GM12878 (cell line): ENCODE measurements around the gene TECPR1. TPM values are rescaled to one million over a fixed set of nuclear protein-coding genes. Genes with fewer than 3 reads are reported as not detected.

ENCODE experiments used
- ATAC-seq: fragments of 200-7000 bp; cut with Tn5 transposase; 3 replicates; pipeline ENCODE4 v1.9.1; 2020; ENCODE audit warnings: mild to moderate bottlenecking, moderate library complexity
- BruUV-seq: library from RNA; stranded (reverse); fragments of 400-500 nt; replicated peaks from 2 replicates; lab custom pipeline; 2021; lab: Mats Ljungman, UMichigan
- CTCF ChIA-PET: fragments of 300-600 bp; sonication (Branson Sonifier 250); formaldehyde crosslinking; extraction: SDS; loops from one replicate; lab custom pipeline; 2021; ENCODE audit warnings: inconsistent platforms; lab: Yijun Ruan, JAX
- POLR2A ChIA-PET: fragments of 350-600 bp; formaldehyde crosslinking; extraction: SDS; loops from one replicate; lab custom pipeline; 2021; ENCODE audit warnings: inconsistent platforms; lab: Charles Lee
- RAD21 ChIA-PET: fragments of 300-600 bp; sonication (Branson Sonifier 250); formaldehyde crosslinking; loops from one replicate; lab custom pipeline; 2023; ENCODE audit warnings: antibody characterized with exemption; ENCODE audit not compliant: unreplicated experiment; lab: Charles Lee
- SMC1A ChIA-PET: fragments of 300-600 bp; sonication (Branson Sonifier 250); formaldehyde crosslinking; loops from one replicate; lab custom pipeline; 2023; ENCODE audit not compliant: unreplicated experiment, uncharacterized antibody; lab: Charles Lee
- DNase-seq: peaks from one replicate; pipeline ENCODE4 v3.0.0-alpha.2; 2011; ENCODE audit warnings: low read depth, low spot score
- FAIRE-seq: peaks from 3 replicates; lab custom pipeline; 2011; peaks lifted over from hg19 to GRCh38; lab: Jason Lieb, UNC
- H2AFZ ChIP-seq: 2 replicates; pipeline ENCODE4 v1.6.0; 2011; ENCODE audit warnings: low read depth, low read length, control low read depth; ENCODE audit not compliant: control insufficient read depth
- H3K27ac ChIP-seq: 2 replicates; pipeline ENCODE4 v1.5.1; 2011; ENCODE audit warnings: control low read depth; ENCODE audit not compliant: control insufficient read depth, insufficient read depth
- H3K27me3 ChIP-seq, 2 experiments: replicated peaks in 1 of 2; 2 replicates each; pipeline versions ENCODE4 v1.6.0 to v1.6.1; 2011; ENCODE audit warnings: low read length in 1 of 2; ENCODE audit not compliant: control insufficient read depth in 2 of 2, insufficient read depth in 2 of 2
- H3K36me3 ChIP-seq, 2 experiments: 2 replicates each; pipeline ENCODE4 v1.5.1; 2011; ENCODE audit warnings: low read length in 1 of 2; ENCODE audit not compliant: control insufficient read depth in 2 of 2, insufficient read depth in 2 of 2
- H3K4me1 ChIP-seq: 2 replicates; pipeline ENCODE4 v1.6.1; 2011; ENCODE audit warnings: mild to moderate bottlenecking, low read length, moderate library complexity, mixed read lengths; ENCODE audit not compliant: control insufficient read depth, insufficient read depth
- H3K4me2 ChIP-seq: 2 replicates; pipeline ENCODE4 v1.6.0; 2011; ENCODE audit warnings: control low read depth; ENCODE audit not compliant: control insufficient read depth, insufficient read depth
- H3K4me3 ChIP-seq: fragments of 200-600 bp; sonication (generic); 2 replicates; pipeline ENCODE4 v1.5.1; 2016
- H3K79me2 ChIP-seq: 2 replicates; pipeline ENCODE4 v1.6.0; 2011; ENCODE audit warnings: low read length; ENCODE audit not compliant: control insufficient read depth, insufficient read depth
- H3K9ac ChIP-seq: 2 replicates; pipeline ENCODE4 v1.8.0; 2011; ENCODE audit warnings: low read length, control low read depth, mixed read lengths; ENCODE audit not compliant: control insufficient read depth, insufficient read depth
- H3K9me3 ChIP-seq: replicated peaks from 3 replicates; pipeline ENCODE4 v1.5.1; 2011; ENCODE audit warnings: mild to moderate bottlenecking, low read length; ENCODE audit not compliant: control insufficient read depth, insufficient read depth
- H4K20me1 ChIP-seq: 2 replicates; pipeline ENCODE4 v1.6.0; 2011; ENCODE audit not compliant: control insufficient read depth, insufficient read depth
- CHD2 ChIP-seq: IDR thresholded peaks from 2 replicates; pipeline ENCODE4 v1.6.1; 2011; ENCODE audit warnings: low read depth, low read length, improper control_type of control experiment, borderline replicate concordance
- JUNB ChIP-seq: IDR thresholded peaks from 2 replicates; pipeline ENCODE4 v1.6.1; 2016; ENCODE audit warnings: antibody characterized with exemption, mild to moderate bottlenecking
- MYB ChIP-seq: fragments of 150-350 bp; IDR thresholded peaks from 2 replicates; pipeline ENCODE4 v1.6.1; 2014; ENCODE audit warnings: mild to moderate bottlenecking, low read depth, low read length, borderline replicate concordance
- REST ChIP-seq: IDR thresholded peaks from 2 replicates; pipeline ENCODE4 v1.6.1; 2012; ENCODE audit warnings: mild to moderate bottlenecking, low read depth, low read length
- WGBS: methylation state at CpG from one replicate; pipeline ENCODE4 v1.1.6; 2016; ENCODE audit warnings: low lambda C conversion rate; ENCODE audit not compliant: insufficient replicate concordance, insufficient coverage; ENCODE audit errors: missing lambda C conversion rate; 5-methylcytosine and 5-hydroxymethylcytosine counted together
- in situ Hi-C: fragments of 300-500 bp; cut with MboI; formaldehyde crosslinking; loops from 9 replicates; pipeline ENCODE4 v1.14.3; 2018; ENCODE audit warnings: mixed read lengths
- intact Hi-C: fragments of 100-400 bp; cut with micrococcal nuclease; formaldehyde crosslinking; loops from one replicate; pipeline ENCODE4 v1.14.2; 2022; ENCODE audit not compliant: unreplicated experiment
- polyA plus RNA-seq, 11 experiments: library from polyadenylated mRNA; depleted of rRNA in 4 of 11; unstranded in 6 of 11; stranded (reverse) in 5 of 11; fragments of >200 nt; fragmentation: Nextera tagmentation in 4 of 11; fragmentation: Illumina TruSeq in 1 of 11; extraction: Ambion mirVana in 4 of 11; extraction: Trizol in 1 of 11; gene quantifications; 1 replicate in 1 of 11; 2 replicates in 10 of 11; pipeline versions ENCODE4 v1.2.1 to v1.2.3, GENCODE V29; 2011 to 2016; ENCODE audit warnings: inconsistent platforms in 2 of 11, missing spikeins in 2 of 11, low read depth in 1 of 11
- total RNA-seq, 4 experiments: library from RNA; depleted of rRNA in 3 of 4; stranded (reverse); fragments of >200 nt in 3 of 4; fragmentation: Illumina TruSeq in 1 of 4; extraction: Trizol in 1 of 4; gene quantifications; 2 replicates each; pipeline versions ENCODE4 v1.2.1 to v1.2.3, GENCODE V29; 2013 to 2021

The TECPR1 gene
- total and polyA plus RNA-seq, 10 of the 15 experiments (the other 5 are each of a cell fraction or from before 2014, with no cell fraction given) = 0.26 to 16.8 (median 4.2) TPM

- POLR2A ChIA-PET = interaction anchor here (0.6 kb wide), 1 partner anchor 130 kb away, joined by 6 read pairs; no protein-coding TSS in a partner anchor
Measured at GRCh38 chr7:98248156-98248555, 3.9 kb downstream of the TECPR1 start.

GRCh38 chr7:98244871-98245270 is 7.2 kb downstream of the TECPR1 start:
- no TSS peak for BruUV-seq
- DNase-seq (no peak), ATAC-seq (no peak), FAIRE-seq (no peak)
- in situ Hi-C loops = loop anchor here (5.0 kb wide), 1 partner anchor 223 kb away; no protein-coding TSS in a partner anchor
- TF ChIP-seq REST (no peak), JUNB (no peak)
- H3K27ac ChIP-seq = no peak overlapping the region
- POLR2A ChIA-PET = no interaction called here
- no peaks in the 10 kb centered on the region for H3K36me3 ChIP-seq
- SMC1A ChIA-PET = no interaction called here
- CTCF ChIA-PET = interaction anchor here (0.6 kb wide), 1 partner anchor 687 kb away, joined by 4 read pairs; no protein-coding TSS in a partner anchor
- H3K9ac ChIP-seq = no peak overlapping the region
- no peaks in the 10 kb centered on the region for H3K4me1 ChIP-seq
- no peaks in the 10 kb centered on the region for H4K20me1 ChIP-seq
- H3K9me3 ChIP-seq = no peaks in the 10 kb centered on the region
- intact Hi-C loops = no loop called here
- no peak overlapping the region for H3K4me2 ChIP-seq
- RAD21 ChIA-PET = no interaction called here
- no peak overlapping the region for H3K4me3 ChIP-seq
- 98% methylated on average over 14 of the region's 14 CpGs for WGBS
- H2AFZ ChIP-seq = no peak overlapping the region
- no peaks in the 10 kb centered on the region for H3K27me3 ChIP-seq
- no peaks in the 10 kb centered on the region for H3K79me2 ChIP-seq

More at GRCh38 chr7:98248156-98248555, 3.9 kb downstream of the TECPR1 start:
- ATAC-seq (no peak), FAIRE-seq (no peak), DNase-seq (no peak)
- peaks cover 8% of the 10 kb centered on the region for H3K79me2 ChIP-seq
- intact Hi-C loops (no loop called here), in situ Hi-C loops (no loop called here)
- no peak overlapping the region for H3K4me2 ChIP-seq
- BruUV-seq = no TSS peak
- H3K36me3 ChIP-seq = no peaks in the 10 kb centered on the region
- no peak overlapping the region for H3K27ac ChIP-seq
- no peaks in the 10 kb centered on the region for H3K9me3 ChIP-seq
- no peak overlapping the region for H2AFZ ChIP-seq
- TF ChIP-seq CHD2 (no peak), MYB (no peak)
- no peaks in the 10 kb centered on the region for H4K20me1 ChIP-seq
- H3K4me1 ChIP-seq = peaks cover 7% of the 10 kb centered on the region
- CTCF ChIA-PET = no interaction called here
- H3K9ac ChIP-seq = no peak overlapping the region
- H3K4me3 ChIP-seq = no peak overlapping the region
- H3K27me3 ChIP-seq = no peaks in the 10 kb centered on the region
- SMC1A ChIA-PET = no interaction called here
- 89% methylated on average over 12 of the region's 12 CpGs for WGBS
- RAD21 ChIA-PET = no interaction called here
